HG02870 (cell line): ENCODE measurements around the gene SMIM28.
"Not testable (repeated sequence)": the region's sequence is repeated elsewhere in the genome, so short reads cannot be mapped to it uniquely, and the experiment has no call there.

Experiments used
- ATAC-seq: cut with Tn5 transposase; IDR thresholded peaks from one replicate; pipeline ENCODE4 v1.9.1; 2021; ENCODE audit warnings: mild to moderate bottlenecking, moderate library complexity; ENCODE audit not compliant: unreplicated experiment

The SMIM28 gene

DNA sequence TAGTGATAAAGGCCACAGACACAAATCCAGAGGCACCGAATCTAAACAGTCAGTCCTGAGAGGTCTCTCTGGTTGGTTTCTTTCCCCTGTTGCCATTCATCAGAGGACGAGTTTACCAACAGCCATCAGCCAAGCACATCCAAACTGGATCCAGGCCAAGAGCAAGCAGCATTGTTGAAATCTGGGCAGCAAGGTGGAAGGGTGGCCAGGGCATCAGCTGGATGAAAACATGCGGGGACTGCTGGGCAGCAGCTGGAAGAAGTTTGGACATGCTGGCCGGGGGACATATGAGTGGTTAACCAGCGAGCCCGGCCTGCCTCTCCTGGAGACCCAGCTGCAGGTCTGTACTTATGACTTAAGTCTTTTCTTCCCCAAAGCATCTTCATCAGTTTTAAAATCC lies at the start of gene SMIM28:
Gene SMIM28, plus strand, starts transcription at position 62 of the 400 bp plus-strand sequence. Its CDS starts 168 bp downstream, at position 230.
- ATAC-seq = no peak

DNA sequence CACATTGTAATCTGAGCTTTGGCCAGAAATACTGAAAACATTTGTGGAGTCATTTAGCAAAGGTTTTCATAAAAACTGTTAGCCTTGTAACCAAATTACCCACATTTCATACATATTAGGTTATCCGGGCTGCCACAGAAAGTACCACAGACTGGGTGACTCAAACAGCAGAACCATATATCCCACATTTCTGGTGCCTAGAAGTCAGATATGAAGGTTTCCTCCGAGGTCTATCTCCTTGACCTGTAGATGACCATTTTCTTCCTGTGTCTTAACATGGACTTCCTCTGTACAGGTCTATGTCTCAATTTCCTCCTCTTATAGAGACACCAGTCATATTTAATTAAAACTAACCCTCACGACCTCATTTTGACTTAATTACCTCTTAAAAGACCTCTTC lies 49.5 kb upstream of the SMIM28 start:
- ATAC-seq = no peak

DNA sequence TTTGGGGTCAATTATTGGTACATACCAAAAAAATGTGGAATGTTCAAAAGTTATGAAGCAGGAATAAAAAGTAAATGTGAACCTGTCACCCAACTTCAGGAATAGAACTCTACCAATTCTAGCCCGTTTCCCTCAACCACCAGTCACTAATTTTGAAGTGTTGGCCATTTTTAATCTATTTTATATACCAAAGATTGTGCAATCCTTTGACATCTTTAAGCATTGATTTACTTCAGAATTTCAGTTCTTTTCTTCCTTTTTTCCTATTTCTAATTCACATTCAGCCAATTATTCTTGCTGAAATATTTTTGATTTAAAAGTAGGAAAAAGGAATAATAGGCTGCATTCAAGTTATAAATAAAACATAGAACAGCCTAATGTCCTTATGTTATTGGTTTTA lies 46.9 kb upstream of the SMIM28 start:
- ATAC-seq = no peak

DNA sequence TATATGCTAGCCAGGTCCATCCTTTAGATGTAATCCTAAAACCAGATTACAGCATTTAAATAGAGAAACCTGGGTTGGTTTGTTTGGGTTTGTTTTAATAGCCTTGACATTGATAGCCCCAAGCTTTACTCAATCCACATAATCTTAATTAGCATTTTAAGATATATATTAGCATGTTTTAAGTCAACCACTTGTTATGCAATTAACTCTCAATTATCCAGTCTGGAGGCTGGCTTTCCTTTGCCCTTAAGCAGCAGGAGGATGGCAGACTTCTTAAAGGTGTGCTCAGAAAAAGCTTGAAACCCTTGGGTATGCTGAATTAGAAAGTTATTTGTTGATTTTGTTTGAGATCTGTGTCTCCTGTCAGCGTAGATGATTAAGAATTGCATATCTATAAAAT lies 46.3 kb upstream of the SMIM28 start:
- ATAC-seq = no peak

GRCh38 chr6:138331984-138332383 lies 45.7 kb upstream of the SMIM28 start:
- ATAC-seq = no peak

DNA sequence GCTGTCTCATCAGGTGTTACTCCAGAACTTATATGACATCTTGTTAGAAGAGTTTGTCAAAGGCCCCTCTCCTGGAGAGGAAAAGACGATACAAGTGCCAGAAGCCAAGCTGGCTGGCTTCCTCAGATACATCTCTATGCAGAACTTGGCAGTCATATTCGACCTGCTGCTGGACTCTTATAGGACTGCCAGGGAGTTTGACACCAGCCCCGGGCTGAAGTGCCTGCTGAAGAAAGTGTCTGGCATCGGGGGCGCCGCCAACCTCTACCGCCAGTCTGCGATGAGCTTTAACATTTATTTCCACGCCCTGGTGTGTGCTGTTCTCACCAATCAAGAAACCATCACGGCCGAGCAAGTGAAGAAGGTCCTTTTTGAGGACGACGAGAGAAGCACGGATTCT lies 43.7 kb upstream of the SMIM28 start:
- ATAC-seq = no peak

DNA sequence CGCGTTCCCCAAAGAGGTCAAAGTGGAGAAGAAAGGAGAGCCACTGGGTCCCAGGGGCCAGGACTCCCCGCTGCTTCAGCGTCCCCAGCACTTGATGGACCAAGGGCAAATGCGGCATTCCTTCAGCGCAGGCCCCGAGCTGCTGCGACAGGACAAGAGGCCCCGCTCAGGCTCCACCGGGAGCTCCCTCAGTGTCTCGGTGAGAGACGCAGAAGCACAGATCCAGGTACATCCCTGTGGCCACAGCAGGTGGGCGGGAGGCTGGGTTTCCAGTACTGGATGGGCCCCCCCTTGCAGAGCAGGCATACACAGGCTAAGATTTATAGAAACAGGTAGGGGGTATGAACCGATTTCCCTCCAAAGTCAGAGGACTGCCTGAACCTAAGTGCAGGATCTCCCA lies 42.7 kb upstream of the SMIM28 start:
- ATAC-seq = no peak

DNA sequence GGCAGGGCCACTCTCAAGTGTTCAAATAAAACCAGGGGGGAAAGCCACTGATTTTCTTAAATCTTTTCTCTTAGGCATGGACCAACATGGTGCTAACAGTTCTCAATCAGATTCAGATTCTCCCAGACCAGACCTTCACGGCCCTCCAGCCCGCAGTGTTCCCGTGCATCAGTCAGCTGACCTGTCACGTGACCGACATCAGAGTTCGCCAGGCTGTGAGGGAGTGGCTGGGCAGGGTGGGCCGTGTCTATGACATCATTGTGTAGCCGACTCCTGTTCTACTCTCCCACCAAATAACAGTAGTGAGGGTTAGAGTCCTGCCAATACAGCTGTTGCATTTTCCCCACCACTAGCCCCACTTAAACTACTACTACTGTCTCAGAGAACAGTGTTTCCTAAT lies 41.5 kb upstream of the SMIM28 start:
- ATAC-seq = no peak

GRCh38 chr6:138337076-138337475 lies 40.6 kb upstream of the SMIM28 start:
- ATAC-seq = no peak

DNA sequence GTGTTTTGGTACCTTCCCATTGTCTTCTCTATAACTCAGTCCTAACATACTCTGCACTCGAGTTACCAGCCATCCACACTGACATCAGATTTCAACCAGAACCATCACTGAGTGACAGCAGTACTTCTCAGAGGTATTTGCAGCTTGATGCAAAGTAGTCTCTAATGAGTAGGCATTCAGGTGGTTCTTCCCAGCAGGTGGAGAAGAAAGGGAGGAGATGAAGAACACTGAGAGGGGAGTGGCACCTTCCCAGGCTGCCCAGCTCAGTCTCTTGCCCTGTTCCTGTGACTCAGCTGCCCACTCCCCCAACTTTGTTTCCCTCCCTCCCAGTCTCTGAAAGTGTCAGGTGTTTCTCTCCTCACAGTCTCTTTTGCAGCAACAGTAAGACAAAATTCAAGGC lies 38.7 kb upstream of the SMIM28 start:
- no peak for ATAC-seq

GRCh38 chr6:138341176-138341575 lies 36.5 kb upstream of the SMIM28 start:
- no peak for ATAC-seq

DNA sequence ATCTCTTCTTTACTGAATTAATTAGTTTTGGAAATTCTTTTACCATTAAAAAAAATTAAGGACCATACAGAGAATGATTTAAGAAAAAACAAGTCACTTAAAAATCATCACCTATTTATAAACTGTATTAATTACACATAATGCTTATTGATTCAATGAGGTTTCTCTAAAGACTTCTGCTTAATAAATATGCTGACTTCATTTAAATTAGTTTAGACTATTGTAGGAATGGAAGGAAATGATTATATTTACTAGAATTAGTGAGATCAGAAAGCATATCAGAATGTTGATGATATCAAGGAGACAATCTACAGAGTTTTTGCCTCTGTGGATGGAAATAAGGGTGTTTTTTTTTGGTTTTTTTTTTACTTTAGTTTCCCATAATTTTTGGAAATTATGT lies 34.6 kb upstream of the SMIM28 start:
- no peak for ATAC-seq

DNA sequence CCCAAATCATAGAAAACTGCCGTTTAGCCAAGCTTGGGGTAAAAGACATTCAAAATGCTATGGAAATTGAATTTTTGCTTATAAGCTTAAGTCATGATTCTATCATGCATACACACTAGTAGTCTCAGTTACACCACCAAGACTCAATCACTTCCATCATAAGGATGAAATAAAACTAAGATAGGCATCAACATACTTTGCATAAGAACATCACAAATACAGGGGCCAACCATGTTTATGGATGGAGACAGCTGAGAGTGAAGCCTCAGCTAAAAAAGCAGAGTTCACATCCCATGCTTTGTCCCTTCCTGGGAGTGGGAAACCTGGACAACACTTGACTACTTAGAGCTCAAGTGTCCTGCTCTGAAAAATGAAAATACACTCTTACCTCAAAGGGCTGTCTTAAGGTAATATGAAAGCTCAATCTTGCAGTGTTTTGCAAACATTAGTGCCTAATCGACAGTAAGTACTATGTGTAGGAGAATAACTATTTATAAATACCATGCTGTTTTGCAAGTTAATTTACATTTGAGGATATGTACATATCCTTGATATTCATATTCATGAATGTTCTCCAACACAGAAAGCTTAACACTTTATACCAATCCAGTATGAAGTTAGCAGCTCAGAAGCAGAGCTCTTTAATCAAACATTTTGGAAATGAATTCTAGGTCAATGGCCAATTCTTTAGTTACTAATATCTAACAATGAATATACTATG lies 32.0 kb upstream of the SMIM28 start:
- no peak for ATAC-seq

DNA sequence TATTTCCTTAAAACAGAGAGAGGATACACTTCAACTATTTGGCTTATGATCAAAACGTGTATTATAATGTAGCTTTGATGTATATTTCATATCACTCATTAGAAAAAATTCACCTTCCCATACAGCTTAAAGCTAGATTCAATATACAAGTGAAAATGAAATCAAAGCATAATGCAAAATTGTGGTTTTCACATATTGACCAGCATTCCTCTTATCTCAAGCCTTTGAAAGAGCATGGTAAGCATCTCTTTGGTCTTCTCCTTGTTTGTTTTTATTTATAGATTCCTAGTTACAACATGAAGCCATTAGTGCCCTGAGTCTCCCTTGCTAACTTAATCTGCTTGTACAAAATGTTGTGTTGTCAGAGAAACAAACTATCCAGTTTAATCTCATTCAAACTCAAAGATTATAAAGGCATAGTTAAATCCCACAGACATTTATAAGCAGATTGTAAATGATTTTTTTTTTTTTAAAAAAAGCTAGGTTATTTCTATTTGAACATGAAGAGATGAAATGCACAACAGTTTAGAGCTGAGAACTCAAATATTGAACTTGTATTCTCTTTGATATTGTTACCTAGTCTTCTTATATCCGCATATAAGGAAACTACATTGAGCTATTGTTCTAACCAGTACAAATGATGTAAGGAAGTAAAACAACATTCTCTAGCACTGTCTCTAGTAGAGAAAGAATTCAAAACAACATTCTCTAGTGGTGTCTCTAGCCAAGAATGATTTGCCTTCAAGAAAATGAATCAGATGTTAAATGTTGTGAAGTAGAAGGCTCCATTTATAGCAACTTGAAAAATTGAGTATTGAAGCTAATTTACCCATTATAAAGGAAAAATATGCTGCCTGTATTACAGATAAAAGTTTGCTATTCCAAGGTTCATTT lies 31.2 kb upstream of the SMIM28 start:
- no peak for ATAC-seq

- no peak for ATAC-seq
Observed at GRCh38 chr6:138347864-138348263, 29.8 kb upstream of the SMIM28 start.

DNA sequence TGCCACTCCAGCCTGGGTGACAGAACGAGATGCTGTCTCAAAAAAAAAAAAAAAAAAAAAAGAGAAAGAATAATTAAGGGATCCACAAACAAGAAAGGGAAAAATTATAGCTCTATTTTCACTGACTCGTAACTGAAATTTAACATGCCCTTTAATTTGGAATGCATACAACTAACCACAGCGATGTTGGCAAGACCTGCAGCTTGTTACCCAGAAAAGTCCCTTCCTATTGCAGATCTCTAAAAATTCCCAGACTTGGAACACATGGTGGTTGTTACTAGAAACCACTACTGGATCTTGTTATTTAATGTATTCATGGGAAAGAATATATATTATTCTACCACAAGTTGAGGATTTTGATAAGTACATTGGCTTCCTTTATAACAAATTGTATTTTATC lies 27.8 kb upstream of the SMIM28 start:
- no peak for ATAC-seq

DNA sequence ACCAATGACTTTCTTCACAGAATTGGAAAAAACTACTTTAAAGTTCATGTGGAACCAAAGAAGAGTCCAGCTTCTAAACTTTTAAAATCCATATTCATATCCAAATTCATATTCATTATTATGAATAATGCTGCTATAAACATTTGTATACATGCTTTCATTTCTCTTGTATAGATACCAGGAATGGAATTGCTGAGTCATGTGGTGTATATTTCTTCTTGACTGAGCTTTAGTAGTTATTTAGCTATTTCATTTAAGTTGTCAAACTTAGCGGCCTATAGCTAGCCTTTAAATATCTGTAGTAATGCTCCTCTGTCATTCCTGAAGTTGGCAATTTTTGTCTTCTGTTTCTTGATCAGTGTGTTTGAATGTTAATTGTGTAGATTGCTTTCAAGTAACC lies 19.8 kb upstream of the SMIM28 start:
- no peak for ATAC-seq

DNA sequence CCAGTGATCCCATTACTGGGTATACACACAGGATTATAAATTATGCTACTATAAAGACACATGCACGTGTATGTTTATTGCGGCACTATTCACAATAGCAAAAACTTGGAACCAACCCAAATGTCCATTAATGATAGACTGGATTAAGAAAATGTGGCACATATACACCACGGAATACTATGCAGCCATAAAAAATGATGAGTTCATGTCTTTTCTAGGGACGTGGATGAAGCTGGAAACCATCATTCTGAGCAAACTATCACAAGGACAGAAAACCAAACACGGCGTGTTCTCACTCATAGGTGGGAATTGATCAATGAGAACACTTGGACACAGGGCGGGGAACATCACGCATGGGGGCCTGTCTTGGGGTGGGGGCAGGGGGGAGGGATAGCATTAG lies 9.0 kb upstream of the SMIM28 start:
- ATAC-seq = not testable (repeated sequence)

DNA sequence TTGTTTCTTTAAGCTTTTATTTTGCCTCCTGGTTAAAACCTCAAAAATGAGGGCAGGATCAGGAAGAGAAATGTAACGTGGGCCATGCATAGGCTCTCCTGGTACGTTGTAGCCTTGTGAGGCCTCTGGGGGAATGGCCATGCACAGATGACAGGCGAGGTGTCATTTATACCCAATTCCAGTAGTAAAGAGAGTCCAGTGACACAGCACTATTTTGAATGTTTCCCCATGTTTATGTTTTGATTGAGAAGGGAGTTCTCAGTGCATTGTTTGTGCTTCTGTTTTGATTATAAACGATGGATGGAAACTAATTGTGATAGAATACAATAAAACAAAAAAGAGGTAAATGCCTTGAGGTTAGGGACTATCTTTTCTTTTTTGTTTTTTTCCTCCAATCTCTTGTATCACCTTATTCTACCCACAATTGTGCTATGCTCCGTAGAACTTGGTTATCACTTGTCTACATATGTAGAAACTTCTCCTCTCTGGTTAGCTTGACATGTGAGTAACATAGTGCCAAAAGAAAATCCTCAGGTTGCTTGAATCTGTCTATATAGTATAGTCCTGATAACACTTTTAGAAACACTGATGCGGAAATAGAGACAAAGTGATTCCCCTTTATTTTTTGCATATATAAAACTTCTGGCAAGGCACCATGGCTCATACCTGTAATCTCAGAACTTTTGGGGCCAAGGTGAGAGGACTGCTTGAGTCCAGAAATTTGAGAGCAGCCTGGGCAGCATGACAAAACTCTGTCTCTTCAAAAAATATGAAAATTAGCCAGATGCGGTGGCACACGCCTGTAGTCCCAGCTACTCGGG lies 6.9 kb upstream of the SMIM28 start:
- no peak for ATAC-seq

DNA sequence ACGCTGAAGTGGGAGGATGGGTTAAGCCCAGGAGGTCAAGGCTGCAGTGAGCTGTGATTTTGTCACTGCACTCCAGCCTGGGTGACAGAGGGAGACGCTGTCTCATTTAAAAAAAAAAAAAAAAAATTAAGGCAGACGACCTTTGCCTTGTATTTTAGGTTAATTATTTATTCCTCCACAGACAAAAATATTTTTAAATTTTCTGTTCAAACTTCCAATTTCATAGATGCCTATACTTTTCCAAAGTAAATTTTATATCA lies 6.3 kb upstream of the SMIM28 start:
- ATAC-seq = no peak

GRCh38 chr6:138371720-138372119 lies 6.0 kb upstream of the SMIM28 start:
- no peak for ATAC-seq
